Measurements from ENCODE around the gene LDLRAP1. TPM values are rescaled to one million over a fixed set of nuclear protein-coding genes. Genes with fewer than 3 reads are reported as not detected.

LDLRAP1 gene
- total and polyA plus RNA-seq, 2 experiments from 2014 or later: 9.6 to 22.7 TPM

- no peak for TF ChIP-seq REST (IDR thresholded peaks at IDR 0.05; ENCODE audit: unreplicated experiment)
These were observed 69.0 kb downstream of the LDLRAP1 start (continued) for GRCh38 chr1:25612421-25612820.

GRCh38 chr1:25613091-25613490, 69.7 kb downstream of the LDLRAP1 start:
- no peak for TF ChIP-seq EZH2 (IDR thresholded peaks at IDR 0.05; ENCODE audit: low read depth, unreplicated experiment)
- no peak for TF ChIP-seq STAT1 (IDR thresholded peaks at IDR 0.05; ENCODE audit: unreplicated experiment)
- no peak for TF ChIP-seq JUNB (IDR thresholded peaks at IDR 0.05; ENCODE audit: unreplicated experiment)
- no peak for TF ChIP-seq CREB1 (CRISPR knock-in tag; IDR thresholded peaks at IDR 0.05; ENCODE audit: low read depth)
- no peak for TF ChIP-seq ZNF331 (CRISPR knock-in tag; IDR thresholded peaks at IDR 0.05; ENCODE audit: low read depth)
- TF ChIP-seq EZH2phosphoT487 (IDR thresholded peaks at IDR 0.05; ENCODE audit: unreplicated experiment): no peak
- TF ChIP-seq POLR2AphosphoS5 (IDR thresholded peaks at IDR 0.05; ENCODE audit: low read depth): no peak
- TF ChIP-seq ETS1 (IDR thresholded peaks at IDR 0.05): no peak
- no peak for TF ChIP-seq ZNF114 (CRISPR knock-in tag; IDR thresholded peaks at IDR 0.05)
- TF ChIP-seq ZNF462 (CRISPR knock-in tag; IDR thresholded peaks at IDR 0.05): no peak
- no peak for TF ChIP-seq REST (IDR thresholded peaks at IDR 0.05; ENCODE audit: unreplicated experiment)
- Mint-ChIP-seq H3K4me3 (no peak overlapping the region), H3K4me1 (peaks cover 5% of the 10 kb centered on the region), H3K27me3 (ENCODE audit: insufficient read depth, low read depth, poor library complexity) (peaks cover 6% of the 10 kb centered on the region), H3K36me3 (ENCODE audit: low read depth) (no peaks in the 10 kb centered on the region), H3K9me3 (no peaks in the 10 kb centered on the region), H3K27ac (no peak overlapping the region)
- H3K27me3 ChIP-seq (ENCODE audit: insufficient read depth): peaks cover 7% of the 10 kb centered on the region
- no peaks in the 10 kb centered on the region for H3F3A ChIP-seq (replicated peaks; ENCODE audit: low read depth)
- H3K4me2 ChIP-seq: no peak overlapping the region
- peaks cover 6% of the 10 kb centered on the region for H3K4me1 ChIP-seq (ENCODE audit: insufficient read depth)
- no peak overlapping the region for H3K27ac ChIP-seq (ENCODE audit: low read depth)
- no peak overlapping the region for H3K4me3 ChIP-seq
- no peaks in the 10 kb centered on the region for H3K36me3 ChIP-seq (ENCODE audit: insufficient read depth)
- H3K79me2 ChIP-seq (replicated peaks; ENCODE audit: insufficient read depth): no peaks in the 10 kb centered on the region
- no peaks in the 10 kb centered on the region for H3K9me2 ChIP-seq (ENCODE audit: insufficient read depth)
- no peak overlapping the region for H2AFZ ChIP-seq
- H4K20me1 ChIP-seq (replicated peaks; ENCODE audit: insufficient read depth): no peaks in the 10 kb centered on the region
- ATAC-seq (no peak), DNase-seq (ENCODE audit: low spot score) (no peak)

All from GM23338 (cell line).